ENCODE measurements around the gene GAMT.

Gene GAMT

GRCh38 chr19:1354970-1355567 lies 46.3 kb downstream of the GAMT start:
- DNase-seq (ENCODE audit: extremely low spot score, insufficient read length, low read depth): peak; percentile 56
- FAIRE-seq: no peak

GRCh38 chr19:1353144-1353543 lies 48.2 kb downstream of the GAMT start:
- FAIRE-seq (no peak), DNase-seq (ENCODE audit: extremely low spot score, insufficient read length, low read depth) (no peak)

- DNase-seq (ENCODE audit: extremely low spot score, insufficient read length, low read depth) (no peak), FAIRE-seq (no peak)
Observed at GRCh38 chr19:1351381-1351851, 49.9 kb downstream of the GAMT start.

GRCh38 chr19:1350867-1351266 lies 50.5 kb downstream of the GAMT start:
- DNase-seq (ENCODE audit: extremely low spot score, insufficient read length, low read depth) (no peak), FAIRE-seq (no peak)

GRCh38 chr19:1349211-1349610 lies 52.1 kb downstream of the GAMT start:
- no peak for DNase-seq (ENCODE audit: extremely low spot score, insufficient read length, low read depth)
- FAIRE-seq: no peak
